Glomerular endothelial cell (primary cell): ENCODE results near the gene NSG2. TPM values are rescaled to one million over a fixed set of nuclear protein-coding genes. Genes with fewer than 3 reads are reported as not detected.
"Not testable (repeated sequence)": the region's sequence is repeated elsewhere in the genome, so short reads cannot be mapped to it uniquely, and the experiment has no call there.

Source experiments
- DNase-seq: peaks from one replicate; pipeline ENCODE4 v3.0.0-alpha.2; 2011; ENCODE audit warnings: low read depth, low spot score; ENCODE audit errors: extremely low read depth
- total RNA-seq: library from RNA; depleted of rRNA; stranded (reverse); fragments of >200 nt; gene quantifications from 2 replicates; pipeline ENCODE4 v1.2.3, GENCODE V29; 2015

NSG2 gene
- total RNA-seq, 1 donor from 2014 or later: not detected

DNA sequence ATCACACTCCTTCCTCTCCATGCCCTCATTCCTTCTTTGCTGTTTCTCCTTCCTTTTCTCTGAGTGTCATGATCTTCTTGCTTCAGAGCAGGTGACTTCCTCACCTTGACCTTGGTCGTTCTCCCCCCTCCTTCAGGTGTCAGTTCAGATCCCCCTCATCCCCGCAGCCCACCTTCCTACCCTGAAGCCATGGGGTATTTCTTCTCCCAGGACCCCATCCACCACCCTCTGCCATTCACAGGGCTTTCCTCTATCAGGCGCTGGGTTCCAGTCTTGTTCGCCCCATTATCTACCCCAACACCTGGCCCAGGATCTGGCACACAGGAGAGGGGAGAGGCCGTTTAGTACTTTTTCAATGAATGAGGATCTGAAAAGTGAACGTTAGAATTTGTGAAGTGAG, 101.0 kb downstream of the NSG2 start:
- DNase-seq: no peak

DNA sequence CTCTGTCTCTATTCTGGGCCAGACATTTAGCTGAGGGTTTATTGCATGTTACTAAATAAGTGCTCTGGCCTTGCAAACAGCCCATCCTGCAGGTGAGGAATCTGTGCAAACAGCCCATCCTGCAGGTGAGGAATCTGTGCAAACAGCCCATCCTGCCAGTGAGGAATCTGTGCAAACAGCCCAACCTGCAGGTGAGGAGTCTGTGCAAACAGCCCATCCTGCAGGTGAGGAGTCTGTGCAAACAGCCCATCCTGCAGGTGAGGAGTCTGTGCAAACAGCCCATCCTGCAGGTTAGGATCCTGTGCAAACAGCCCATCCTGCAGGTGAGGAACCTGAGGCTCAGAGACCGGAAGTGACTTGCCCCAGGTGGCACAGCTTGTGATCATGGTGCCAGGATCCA, 101.5 kb downstream of the NSG2 start:
- not testable (repeated sequence) for DNase-seq

DNA sequence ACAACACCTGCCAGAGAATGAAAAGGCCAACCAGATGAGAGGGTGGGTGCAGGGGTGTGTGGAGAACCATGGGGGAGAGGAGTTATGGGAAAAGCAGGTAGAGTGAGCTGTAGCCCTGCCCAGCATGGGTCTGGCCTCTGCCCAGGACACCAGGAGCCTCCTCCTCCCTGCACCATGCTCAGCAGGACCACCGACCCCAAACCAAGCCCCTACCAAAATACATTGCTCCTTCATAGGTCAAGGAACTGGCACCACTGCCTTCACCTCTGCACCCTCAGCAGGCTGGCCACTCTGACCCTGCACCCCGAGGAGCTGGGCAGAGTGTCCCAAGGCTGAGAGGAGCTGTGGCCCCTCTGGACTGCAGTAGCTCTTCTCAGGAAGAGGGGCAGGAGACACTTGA, 102.0 kb downstream of the NSG2 start:
- DNase-seq: no peak

DNA sequence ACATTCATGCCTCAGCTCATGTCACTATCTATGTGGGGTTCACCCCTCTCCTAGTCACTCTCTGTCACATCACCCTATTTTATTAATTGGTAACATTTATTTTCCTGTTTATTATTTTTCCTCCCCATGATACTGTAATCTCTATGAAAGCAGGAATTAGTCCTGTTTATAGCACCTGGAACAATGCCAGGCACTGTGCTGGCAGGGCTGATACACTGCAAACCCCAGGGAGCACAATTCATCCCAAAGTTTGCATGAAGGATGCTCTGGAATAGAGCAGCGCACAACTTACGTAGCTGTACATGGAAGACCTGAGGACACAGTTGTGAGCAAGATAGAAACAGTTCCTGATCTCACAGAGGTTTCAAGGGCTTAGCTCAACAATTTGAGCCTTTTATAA, 103.2 kb downstream of the NSG2 start:
- DNase-seq: no peak

DNA sequence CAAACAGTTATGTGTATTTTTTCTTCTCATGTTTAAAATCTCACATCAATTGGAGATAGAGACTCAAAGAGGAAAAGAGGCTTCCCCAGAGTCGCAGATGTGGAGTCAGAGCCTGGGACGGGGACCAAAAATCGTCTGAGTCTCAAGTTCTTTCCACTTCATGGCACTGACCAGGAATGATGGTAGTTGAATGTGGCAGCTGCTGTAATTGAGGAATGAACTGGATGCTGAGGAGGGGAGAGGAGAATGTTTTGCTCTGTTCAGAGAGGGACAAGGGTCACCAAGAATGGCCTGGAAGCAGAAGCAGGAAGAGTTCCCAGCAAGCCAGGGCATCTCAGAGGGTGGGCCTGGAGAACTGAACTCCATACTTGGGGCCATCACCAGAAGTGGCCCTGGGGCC, 103.9 kb downstream of the NSG2 start:
- no peak for DNase-seq

DNA sequence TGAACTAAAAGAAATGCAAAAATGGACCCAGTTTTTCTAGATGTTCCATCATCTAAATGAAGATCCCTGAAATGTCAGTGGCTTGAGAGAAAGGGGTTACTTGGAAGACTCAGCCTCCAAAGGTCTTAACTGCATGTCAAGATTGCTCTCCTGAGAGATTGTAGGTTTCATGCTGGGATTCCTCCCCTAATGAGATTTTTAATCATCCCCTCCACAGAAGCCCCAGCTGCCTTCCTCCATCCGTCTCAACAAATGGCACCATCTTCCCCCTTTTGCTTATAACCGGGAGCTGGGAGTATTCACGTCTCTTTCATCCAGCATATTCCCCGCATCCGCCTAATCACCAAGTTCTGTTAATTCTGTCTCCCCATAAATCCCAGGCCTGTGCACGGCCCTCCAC, 104.5 kb downstream of the NSG2 start:
- DNase-seq: no peak

GRCh38 chr5:174151599-174152181, 106.2 kb downstream of the NSG2 start:
- DNase-seq: no peak

GRCh38 chr5:174154559-174154958, 109.1 kb downstream of the NSG2 start:
- DNase-seq: no peak

GRCh38 chr5:174155281-174155680, 109.8 kb downstream of the NSG2 start:
- no peak for DNase-seq

GRCh38 chr5:174155706-174156105, 110.2 kb downstream of the NSG2 start:
- DNase-seq: no peak

DNA sequence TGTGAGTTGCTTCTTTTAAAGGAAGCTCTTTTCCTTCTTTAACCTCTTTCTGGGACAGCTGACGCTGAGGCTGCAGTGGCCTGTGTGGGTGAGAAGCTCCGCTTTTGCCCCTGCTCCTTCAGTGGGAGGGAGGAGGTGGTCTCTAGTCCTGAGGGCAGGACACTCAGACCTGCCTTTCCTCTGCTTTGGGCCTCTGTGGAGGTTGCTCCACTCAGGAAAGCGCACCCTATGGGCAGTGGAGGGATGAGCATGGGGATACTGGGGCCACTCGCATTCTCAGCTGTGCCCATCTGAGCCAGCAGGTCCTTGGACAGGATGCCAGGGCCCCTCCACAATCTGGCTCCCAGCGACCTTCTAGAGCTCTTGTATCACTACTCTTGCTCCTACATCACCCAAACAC, 111.5 kb downstream of the NSG2 start:
- DNase-seq: no peak

Other genes starting within 250 kb of the NSG2 start
- gene CPEB4, start 157.4 kb upstream of the NSG2 start, total RNA-seq: 11.1 and 12.4 TPM in 2 replicates
- not detected in 2 replicates for gene C5orf47, start 56.5 kb upstream of the NSG2 start, total RNA-seq